Right lobe of liver (tissue), 6 donors: ENCODE data around the gene RANBP1. TPM values are rescaled to one million over a fixed set of nuclear protein-coding genes. Genes with fewer than 3 reads are reported as not detected.

Source experiments
- ATAC-seq, 4 donors: fragments of 200-7000 bp; cut with Tn5 transposase; one replicate each; pipeline ENCODE4 v1.9.1; 2020; ENCODE audit warnings: mild to moderate bottlenecking in 4 of 4, moderate library complexity in 4 of 4
- DNase-seq, 3 donors: peaks; one replicate each; pipeline ENCODE4 v3.0.0-alpha.2; 2020
- H3K27ac ChIP-seq, 3 donors: fragments of 200-600 bp; one replicate each; pipeline ENCODE4 v1.8.0; 2022
- H3K27me3 ChIP-seq, 2 donors: fragments of 200-600 bp; one replicate each; pipeline ENCODE4 v1.8.0; 2022
- H3K36me3 ChIP-seq, 4 donors: fragments of 200-600 bp; sonication (generic) in 1 of 4; one replicate each; pipeline versions ENCODE4 v1.5.1 to v1.8.0; 2017 to 2022; ENCODE audit warnings: control low read depth in 1 of 4
- H3K4me1 ChIP-seq, 4 donors: fragments of 200-600 bp; sonication (generic) in 1 of 4; one replicate each; pipeline versions ENCODE4 v1.5.1 to v1.8.0; 2017 to 2022; ENCODE audit warnings: control low read depth in 1 of 4
- H3K4me3 ChIP-seq, 3 donors: fragments of 200-600 bp; one replicate each; pipeline ENCODE4 v1.8.0; 2022
- H3K9me3 ChIP-seq, 4 donors: fragments of 200-600 bp; sonication (generic) in 1 of 4; one replicate each; pipeline versions ENCODE4 v1.5.1 to v1.8.0; 2017 to 2022; ENCODE audit warnings: control low read depth in 1 of 4
- CTCF ChIP-seq, 4 donors: fragments of 200-600 bp in 3 of 4; fragments of 450-650 bp in 1 of 4; IDR thresholded peaks; one replicate each; pipeline versions ENCODE4 v1.5.1 to v1.8.0; 2016 to 2022; ENCODE audit warnings: antibody characterized with exemption in 4 of 4, mild to moderate bottlenecking in 2 of 4
- POLR2A ChIP-seq: fragments of 450-650 bp; IDR thresholded peaks from one replicate; pipeline ENCODE4 v1.6.1; 2017; ENCODE audit warnings: antibody characterized with exemption, mild to moderate bottlenecking
- WGBS: methylation state at CpG from one replicate; pipeline ENCODE4 v1.1.6; 2018; ENCODE audit warnings: low coverage, low lambda C conversion rate; ENCODE audit not compliant: insufficient coverage; ENCODE audit errors: missing lambda C conversion rate; 5-methylcytosine and 5-hydroxymethylcytosine counted together
- intact Hi-C, 2 donors: fragments of 100-400 bp; cut with DNase I; formaldehyde crosslinking; loops; one replicate each; pipeline versions ENCODE4 v1.11.2 to v1.14.1; 2022
- total RNA-seq, 6 experiments: library from RNA; depleted of rRNA in 2 of 6; stranded (reverse); fragments of >200 nt in 2 of 6; fragmentation: NEBNext Ultra II Directional in 3 of 6; extraction: Animal tissue kit (Norgen Biotek cat#: 25700) in 3 of 6; gene quantifications; one replicate each; pipeline versions ENCODE4 v1.1.0 to v1.2.4, GENCODE V29; 2016 to 2023
- donor health status: DM: no; HTN: yes; CAD: no.
- donor health status: DM: no; HTN: no; CAD: no.
- donor health status: DM: no; HTN: no; CAD: no.
- donor health status: DM: no; HTN: yes; CAD: no.
- donor health status: DM: no; HTN: yes; CAD: no.

RANBP1 gene
- total RNA-seq, 6 experiments from 2014 or later: 39.5 to 224 (median 52.2) TPM

DNA sequence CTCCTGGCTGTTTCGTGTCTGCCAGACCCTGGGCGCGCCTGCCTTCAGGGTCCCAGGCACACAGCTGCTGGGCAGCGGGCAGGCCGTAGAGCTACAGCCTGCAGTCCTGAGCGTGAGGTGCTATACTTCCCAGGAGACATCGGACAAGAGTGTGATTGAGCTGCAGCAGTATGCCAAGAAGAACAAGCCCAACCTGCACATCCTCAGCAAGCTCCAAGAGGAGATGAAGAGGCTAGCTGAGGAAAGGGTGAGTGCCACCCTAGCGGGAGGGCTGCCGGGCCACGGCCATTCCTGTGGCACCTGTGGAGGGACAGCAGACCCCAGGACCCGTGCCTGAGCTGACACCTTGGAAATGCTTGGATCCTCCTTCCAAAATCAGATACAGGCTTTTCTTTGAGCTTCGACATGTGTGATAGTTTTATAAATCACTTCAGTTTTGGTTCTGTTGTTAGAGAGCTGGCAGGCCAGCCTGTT is 7.1 kb upstream of the RANBP1 start:
- Histone ChIP-seq H3K27me3 (no peaks in the 10 kb centered on the region), H3K4me3 (no peak overlapping the region), H3K9me3 (no peaks in the 10 kb centered on the region), H3K27ac (no peak overlapping the region), H3K4me1 (peaks cover 0 to 10% (median 4%) of the 10 kb centered on the region in 4 donors), H3K36me3 (peaks cover 6 to 78% (median 31%) of the 10 kb centered on the region in 4 donors)
- TF ChIP-seq POLR2A: no peak
- TF ChIP-seq CTCF (IDR thresholded peaks at IDR 0.05): no peak
- WGBS: 92% methylated on average over 6 of the region's 12 CpGs
- DNase-seq (peak in 2 of 3 donors; percentile 9 to 31), ATAC-seq (no peak)
- intact Hi-C loops: no loop called here

- Histone ChIP-seq H3K4me1 (peaks cover 0 to 8% (median 3%) of the 10 kb centered on the region in 4 donors), H3K36me3 (peaks cover 6 to 87% (median 31%) of the 10 kb centered on the region in 4 donors), H3K9me3 (no peaks in the 10 kb centered on the region), H3K27ac (no peak overlapping the region), H3K27me3 (no peaks in the 10 kb centered on the region), H3K4me3 (no peak overlapping the region)
- intact Hi-C loops: loop anchor here (10.0 kb wide), 1 partner anchor 135 kb away; no protein-coding TSS in a partner anchor
- TF ChIP-seq POLR2A: no peak
- TF ChIP-seq CTCF (IDR thresholded peaks at IDR 0.05): no peak
- DNase-seq: peak in 2 of 3 donors; percentile 25 to 58
- 72% methylated on average over 4 of the region's 23 CpGs for WGBS
- peak in 2 of 4 donors; percentile 2 to 3 for ATAC-seq
These were observed 6.2 kb upstream of the RANBP1 start for GRCh38 chr22:20109411-20110358.

DNA sequence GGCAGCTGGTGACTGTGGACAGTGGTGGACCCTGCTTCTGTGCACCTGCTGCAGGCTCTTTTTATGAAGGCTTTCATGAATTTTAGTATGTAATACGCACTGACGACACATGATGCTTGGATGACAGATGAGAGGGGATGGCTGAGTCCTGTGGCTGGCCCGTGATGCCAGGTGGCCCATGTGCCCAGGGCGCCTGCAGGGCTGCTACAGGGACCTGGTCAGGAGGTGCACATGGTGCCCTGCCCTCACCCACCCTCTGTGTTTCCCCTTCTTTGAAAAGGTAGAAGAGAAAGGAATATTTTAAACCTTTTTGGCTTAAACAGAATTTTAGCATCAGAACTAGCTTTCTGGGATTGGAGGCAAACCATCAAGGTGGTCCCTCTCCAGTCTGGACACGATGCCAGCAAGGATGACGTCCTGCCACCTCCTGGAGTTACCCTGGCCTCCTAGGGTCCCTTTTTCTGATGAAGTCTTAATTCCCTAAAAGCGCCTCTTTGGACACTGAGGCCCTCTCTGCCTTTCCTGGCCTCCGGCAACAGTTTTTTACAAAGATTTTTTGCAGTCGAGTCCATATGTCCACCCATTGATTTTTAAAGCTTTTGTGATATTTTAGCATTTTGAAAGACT is 5.4 kb upstream of the RANBP1 start:
- peak in 1 of 3 donors; percentile 11 for DNase-seq
- Histone ChIP-seq H3K4me1 (peaks cover 0 to 2% (median under 1%) of the 10 kb centered on the region in 4 donors), H3K27me3 (no peaks in the 10 kb centered on the region), H3K36me3 (peaks cover 6 to 85% (median 31%) of the 10 kb centered on the region in 4 donors), H3K27ac (no peak overlapping the region), H3K4me3 (no peak overlapping the region), H3K9me3 (no peaks in the 10 kb centered on the region)
- 88% methylated on average over 6 of the region's 9 CpGs for WGBS
- no peak for ATAC-seq
- intact Hi-C loops: loop anchor here (10.0 kb wide), 1 partner anchor 136 kb away; no protein-coding TSS in a partner anchor
- TF ChIP-seq POLR2A (no peak), CTCF (IDR thresholded peaks at IDR 0.05) (no peak)

DNA sequence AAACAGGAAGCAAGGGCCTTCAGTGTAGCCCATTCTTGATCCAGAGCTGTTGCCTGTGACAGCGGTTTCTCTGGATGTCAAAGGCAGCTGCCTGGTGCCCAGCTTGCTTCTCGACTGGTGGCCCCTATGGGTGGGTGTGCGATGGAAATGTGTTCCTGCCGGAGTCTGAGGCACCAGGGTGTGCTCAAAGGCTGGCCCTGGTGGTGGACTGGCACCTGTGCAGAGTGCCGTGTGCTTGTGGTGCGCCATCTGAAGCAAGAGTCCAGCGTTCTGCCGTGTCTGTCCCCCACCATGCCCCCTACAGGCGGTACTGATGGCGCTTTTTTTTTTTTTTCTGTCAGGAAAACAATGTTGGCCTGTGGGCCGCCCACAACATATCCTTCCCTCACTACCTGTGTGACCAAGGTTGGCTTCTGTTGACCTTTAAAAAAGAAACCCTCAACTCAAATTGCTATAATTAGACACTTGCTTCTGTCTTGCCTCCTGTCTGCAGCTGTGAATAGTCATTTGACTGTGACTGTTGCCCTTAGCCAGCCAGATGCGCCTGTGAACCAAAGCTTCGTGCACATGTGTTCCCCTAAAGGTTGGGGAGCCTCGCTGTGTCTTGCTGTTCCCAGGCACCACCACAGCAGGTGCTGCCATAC is 4.7 kb upstream of the RANBP1 start:
- ATAC-seq: peak; percentile 11 to 41 (median 29)
- Histone ChIP-seq H3K27me3 (no peaks in the 10 kb centered on the region), H3K4me3 (no peak overlapping the region), H3K9me3 (no peaks in the 10 kb centered on the region), H3K27ac (no peak overlapping the region), H3K36me3 (peaks cover 4 to 79% (median 30%) of the 10 kb centered on the region in 4 donors), H3K4me1 (peaks cover 0 to 8% (median 4%) of the 10 kb centered on the region in 4 donors)
- TF ChIP-seq POLR2A: no peak
- TF ChIP-seq CTCF (IDR thresholded peaks at IDR 0.05): peak in 3 of 4 donors; percentile 28 to 36 (median 33)
- intact Hi-C loops: loop anchor here (10.0 kb wide), 1 partner anchor 136 kb away; no protein-coding TSS in a partner anchor
- 44% methylated on average over 9 of the region's 14 CpGs for WGBS
- peak in 2 of 3 donors; percentile 24 to 38 for DNase-seq
